HCT116 (cell line): ENCODE data around the gene DDX19B.

Experiments used
- CBX3 ChIP-seq: IDR thresholded peaks from 2 replicates; pipeline ENCODE4 v1.6.1; 2012; ENCODE audit warnings: low read depth
- POLR2AphosphoS5 ChIP-seq: IDR thresholded peaks from 2 replicates; pipeline ENCODE4 v1.6.1; 2011; ENCODE audit warnings: mild to moderate bottlenecking, low read depth, low read length, moderate library complexity
- SIN3A ChIP-seq: IDR thresholded peaks from 2 replicates; pipeline ENCODE4 v1.6.1; 2012; ENCODE audit warnings: low read depth
- TF ChIP-seq, protein P1 (sequence below), 3 experiments: fragments of 200-600 bp in 1 of 3; sonication (generic) in 1 of 3; IDR thresholded peaks in 2 of 3; conservative IDR thresholded peaks in 1 of 3; 2 replicates each; pipeline ENCODE4 v1.5.1; 2012 to 2017; ENCODE audit warnings: low read depth in 2 of 3, low read length in 2 of 3, antibody characterized with exemption in 1 of 3, borderline replicate concordance in 1 of 3, control low read depth in 1 of 3, mild to moderate bottlenecking in 1 of 3, mixed read lengths in 1 of 3, mixed run types in 1 of 3, moderate library complexity in 1 of 3; ENCODE audit not compliant: insufficient read depth in 1 of 3

DNA sequence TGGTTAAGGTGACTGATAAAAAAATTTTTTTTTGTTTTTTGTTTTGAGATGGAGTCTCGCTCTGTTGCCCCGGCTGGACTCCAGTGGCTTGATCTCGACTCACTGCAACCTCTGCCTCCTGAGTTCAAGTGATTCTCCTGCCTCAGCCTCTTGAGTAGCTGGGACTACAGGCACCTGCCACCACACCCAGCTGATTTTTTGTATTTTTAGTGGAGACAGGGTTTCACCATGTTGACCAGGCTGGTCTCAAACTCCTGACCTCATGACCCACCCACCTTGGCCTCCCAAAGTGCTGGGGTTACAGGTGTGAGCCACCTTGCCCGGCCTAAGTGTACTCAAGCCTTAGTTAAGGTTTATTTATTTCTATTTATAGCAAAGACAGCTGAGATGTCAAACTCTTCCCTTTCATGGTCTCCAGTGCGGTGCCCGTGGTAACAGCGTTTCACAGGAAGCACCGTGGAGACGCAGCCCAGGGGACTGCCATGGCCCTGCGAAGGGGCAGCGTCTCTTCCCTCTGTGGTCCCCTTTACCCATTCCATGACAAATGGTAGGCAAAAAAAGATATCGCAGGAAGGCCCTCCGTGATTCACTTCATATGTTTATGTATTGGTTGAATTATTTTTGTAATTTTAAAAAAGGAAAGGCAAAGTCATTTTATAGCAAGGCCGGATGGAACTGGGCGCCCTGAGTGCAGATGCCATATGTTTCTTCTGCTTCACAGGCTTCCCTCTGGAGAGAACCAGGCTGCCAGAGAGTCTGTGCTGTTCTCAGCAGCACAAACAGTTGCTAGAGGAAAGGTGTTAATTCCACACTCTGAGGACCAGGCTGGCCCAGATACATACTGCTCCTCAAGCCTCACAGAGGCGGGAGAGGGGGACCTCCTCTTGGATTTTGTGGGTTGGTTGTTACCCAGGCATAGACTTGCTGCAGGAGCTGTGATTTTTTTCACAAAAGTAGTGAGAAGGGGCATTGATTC lies 76.9 kb downstream of the DDX19B start:
- TF ChIP-seq, protein P1, sequence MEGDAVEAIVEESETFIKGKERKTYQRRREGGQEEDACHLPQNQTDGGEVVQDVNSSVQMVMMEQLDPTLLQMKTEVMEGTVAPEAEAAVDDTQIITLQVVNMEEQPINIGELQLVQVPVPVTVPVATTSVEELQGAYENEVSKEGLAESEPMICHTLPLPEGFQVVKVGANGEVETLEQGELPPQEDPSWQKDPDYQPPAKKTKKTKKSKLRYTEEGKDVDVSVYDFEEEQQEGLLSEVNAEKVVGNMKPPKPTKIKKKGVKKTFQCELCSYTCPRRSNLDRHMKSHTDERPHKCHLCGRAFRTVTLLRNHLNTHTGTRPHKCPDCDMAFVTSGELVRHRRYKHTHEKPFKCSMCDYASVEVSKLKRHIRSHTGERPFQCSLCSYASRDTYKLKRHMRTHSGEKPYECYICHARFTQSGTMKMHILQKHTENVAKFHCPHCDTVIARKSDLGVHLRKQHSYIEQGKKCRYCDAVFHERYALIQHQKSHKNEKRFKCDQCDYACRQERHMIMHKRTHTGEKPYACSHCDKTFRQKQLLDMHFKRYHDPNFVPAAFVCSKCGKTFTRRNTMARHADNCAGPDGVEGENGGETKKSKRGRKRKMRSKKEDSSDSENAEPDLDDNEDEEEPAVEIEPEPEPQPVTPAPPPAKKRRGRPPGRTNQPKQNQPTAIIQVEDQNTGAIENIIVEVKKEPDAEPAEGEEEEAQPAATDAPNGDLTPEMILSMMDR (IDR thresholded peaks at IDR 0.05 in 2 of 3, conservative IDR thresholded peaks at IDR 0.05 in 1 of 3; ENCODE audit: borderline replicate concordance in 1 of 3, insufficient read depth in 1 of 3, low read depth in 2 of 3, low read length in 2 of 3), result no peak
- TF ChIP-seq SIN3A, result no peak
- no peak for TF ChIP-seq CBX3
- no peak for TF ChIP-seq POLR2AphosphoS5
